Endothelial cell of umbilical vein (primary cell): ENCODE results near the gene TBX15. TPM values are rescaled to one million over a fixed set of nuclear protein-coding genes. Genes with fewer than 3 reads are reported as not detected.

ENCODE experiments used
- BruUV-seq: library from RNA; stranded (reverse); fragments of 400-500 nt; replicated peaks from 2 replicates; lab custom pipeline; 2021; lab: Mats Ljungman, UMichigan
- CTCF ChIA-PET: fragments of 300-600, 350-600 bp; sonication (Branson Sonifier 250); formaldehyde crosslinking; loops from one replicate; lab custom pipeline; 2021; ENCODE audit warnings: antibody characterized with exemption, inconsistent platforms; lab: Charles Lee
- POLR2A ChIA-PET: fragments of 300-600, 350-600 bp; sonication (Branson Sonifier 250); formaldehyde crosslinking; loops from one replicate; lab custom pipeline; 2021; ENCODE audit warnings: antibody characterized with exemption, inconsistent platforms; lab: Charles Lee
- DNase-seq: peaks from one replicate; pipeline ENCODE4 v3.0.0-alpha.2; 2011; ENCODE audit warnings: low read depth, low spot score
- FAIRE-seq: peaks from 2 replicates; lab custom pipeline; 2011; peaks lifted over from hg19 to GRCh38; lab: Jason Lieb, UNC
- H2AFZ ChIP-seq: 2 replicates; pipeline ENCODE4 v1.6.0; 2012; ENCODE audit warnings: low read depth, low read length, control low read depth, inconsistent platforms
- H3K27ac ChIP-seq: 2 replicates; pipeline ENCODE4 v1.5.1; 2011; ENCODE audit warnings: low read depth, mild to moderate bottlenecking, control low read depth, low read length, moderate library complexity; ENCODE audit not compliant: insufficient read depth
- H3K27me3 ChIP-seq, 2 experiments: 2 replicates each; pipeline versions ENCODE4 v1.6.0 to v1.6.1; 2011; ENCODE audit warnings: low read length in 2 of 2, mixed read lengths in 1 of 2; ENCODE audit not compliant: control insufficient read depth in 2 of 2, insufficient read depth in 2 of 2
- H3K36me3 ChIP-seq, 2 experiments: 2 replicates in 1 of 2; 3 replicates in 1 of 2; pipeline ENCODE4 v1.5.1; 2011; ENCODE audit warnings: low read length in 2 of 2, mild to moderate bottlenecking in 1 of 2, moderate library complexity in 1 of 2; ENCODE audit not compliant: control insufficient read depth in 2 of 2, insufficient read depth in 2 of 2; ENCODE audit errors: extremely low read depth in 1 of 2
- H3K4me1 ChIP-seq: 3 replicates; pipeline ENCODE4 v1.5.1; 2011; ENCODE audit warnings: mild to moderate bottlenecking, low read length; ENCODE audit not compliant: control insufficient read depth, insufficient read depth; ENCODE audit errors: extremely low read depth
- H3K4me2 ChIP-seq: 2 replicates; pipeline ENCODE4 v1.6.1; 2011; ENCODE audit warnings: low read length, control low read depth, mixed read lengths; ENCODE audit not compliant: insufficient read depth
- H3K4me3 ChIP-seq, 3 experiments: fragments of 200-600 bp in 1 of 3; sonication (generic), shearing (Covaris generic) in 1 of 3; replicated peaks in 1 of 3; 2 replicates each; pipeline ENCODE4 v1.5.1; 2011 to 2016; ENCODE audit warnings: control low read depth in 3 of 3, low read length in 3 of 3, mild to moderate bottlenecking in 2 of 3, inconsistent platforms in 1 of 3, low read depth in 1 of 3, moderate library complexity in 1 of 3; ENCODE audit not compliant: insufficient read depth in 1 of 3
- H3K79me2 ChIP-seq: 2 replicates; pipeline ENCODE4 v1.6.0; 2012; ENCODE audit warnings: low read length, inconsistent platforms; ENCODE audit not compliant: control insufficient read depth, insufficient read depth
- H3K9ac ChIP-seq: replicated peaks from 2 replicates; pipeline ENCODE3; 2011; ENCODE audit warnings: low read length, control low read depth; ENCODE audit not compliant: insufficient read depth; ENCODE audit errors: extremely low read depth
- H3K9me1 ChIP-seq: replicated peaks from 3 replicates; pipeline ENCODE4 v1.6.0; 2011; ENCODE audit warnings: mild to moderate bottlenecking, low read length; ENCODE audit not compliant: control insufficient read depth, insufficient read depth; ENCODE audit errors: extremely low read depth
- H3K9me3 ChIP-seq: replicated peaks from 2 replicates; pipeline ENCODE4 v1.5.1; 2012; ENCODE audit warnings: low read length, inconsistent platforms; ENCODE audit not compliant: control insufficient read depth, insufficient read depth
- H4K20me1 ChIP-seq: replicated peaks from 2 replicates; pipeline ENCODE3; 2011; ENCODE audit warnings: mild to moderate bottlenecking, low read length; ENCODE audit not compliant: control insufficient read depth, insufficient read depth; ENCODE audit errors: extremely low read depth
- CTCF ChIP-seq, 2 donors: IDR thresholded peaks; 1 replicate in 1 of 2; 2 replicates in 1 of 2; pipeline ENCODE4 v1.5.1; 2011; ENCODE audit warnings: low read length in 2 of 2, mild to moderate bottlenecking in 2 of 2, moderate library complexity in 2 of 2, control low read depth in 1 of 2, inconsistent platforms in 1 of 2, low read depth in 1 of 2; ENCODE audit not compliant: insufficient read depth in 1 of 2; ENCODE audit errors: extremely low read depth in 1 of 2
- EZH2 ChIP-seq: IDR thresholded peaks from 2 replicates; pipeline ENCODE4 v1.6.1; 2012; ENCODE audit warnings: borderline replicate concordance, low read depth, mild to moderate bottlenecking, moderate library complexity, low read length, inconsistent platforms; ENCODE audit not compliant: severe bottlenecking
- FOS ChIP-seq: IDR thresholded peaks from 2 replicates; pipeline ENCODE4 v1.6.1; 2011; ENCODE audit warnings: mild to moderate bottlenecking, low read length, moderate library complexity, borderline replicate concordance; ENCODE audit not compliant: insufficient read depth
- GATA2 ChIP-seq: IDR thresholded peaks from 2 replicates; pipeline ENCODE4 v1.7.0; 2011; ENCODE audit warnings: low read depth, mild to moderate bottlenecking, moderate library complexity, mixed read lengths, low read length; ENCODE audit not compliant: insufficient read length, insufficient read depth
- JUN ChIP-seq: IDR thresholded peaks from 2 replicates; pipeline ENCODE4 v1.6.1; 2011; ENCODE audit warnings: borderline replicate concordance, low read depth; ENCODE audit not compliant: insufficient read length, insufficient read depth
- MAX ChIP-seq: IDR thresholded peaks from 2 replicates; pipeline ENCODE4 v1.6.1; 2011; ENCODE audit not compliant: insufficient read depth, insufficient read length
- MYC ChIP-seq: IDR thresholded peaks from one replicate; pipeline ENCODE4 v1.6.1; 2011; ENCODE audit warnings: mild to moderate bottlenecking, low read depth, low read length
- POLR2A ChIP-seq: IDR thresholded peaks from 2 replicates; pipeline ENCODE4 v1.6.1; 2012; ENCODE audit warnings: low read depth, mild to moderate bottlenecking, control low read depth, low read length
- POLR2AphosphoS5 ChIP-seq: IDR thresholded peaks from 2 replicates; pipeline ENCODE4 v1.6.1; 2012; ENCODE audit warnings: low read depth, mild to moderate bottlenecking, control low read depth, low read length, moderate library complexity; ENCODE audit not compliant: insufficient read depth
- dilution Hi-C: fragments of 300-500 bp; cut with MboI; formaldehyde crosslinking; loops from one replicate; pipeline ENCODE4 v1.15.0; 2019; ENCODE audit warnings: low sequenced_read_pairs; ENCODE audit not compliant: extremely low pct_ligation_motif_present
- intact Hi-C: fragments of 100-400 bp; cut with micrococcal nuclease; formaldehyde crosslinking; loops from one replicate; pipeline ENCODE4 v1.10.0; 2022
- polyA plus RNA-seq, 4 experiments: library from polyadenylated mRNA; depleted of rRNA in 3 of 4; stranded (reverse) in 3 of 4; unstranded in 1 of 4; fragments of >200 nt; gene quantifications; 2 replicates each; pipeline versions ENCODE4 v1.2.1 to v1.2.3, GENCODE V29; 2011 to 2012; ENCODE audit warnings: missing spikeins in 1 of 4
- total RNA-seq: library from RNA; stranded (reverse); gene quantifications from 2 replicates; pipeline ENCODE4 v1.2.3, GENCODE V29; 2021

TBX15 gene
- total and polyA plus RNA-seq, 2 donors (not counting 3 experiments of a cell fraction or from before 2014, with no cell fraction given): 0.01 TPM; not detected in 1

- CTCF ChIA-PET: no interaction called here
- Histone ChIP-seq H3K4me3 (no peak overlapping the region), H3K27me3 (no peaks in the 10 kb centered on the region), H3K4me2 (no peak overlapping the region), H3K36me3 (no peaks in the 10 kb centered on the region), H4K20me1 (no peaks in the 10 kb centered on the region), H3K9ac (no peak overlapping the region), H3K79me2 (no peaks in the 10 kb centered on the region), H3K27ac (no peak overlapping the region), H2AFZ (no peak overlapping the region), H3K9me3 (no peaks in the 10 kb centered on the region), H3K9me1 (no peaks in the 10 kb centered on the region), H3K4me1 (no peaks in the 10 kb centered on the region)
- FAIRE-seq (no peak), DNase-seq (no peak)
- TF ChIP-seq POLR2AphosphoS5 (no peak), EZH2 (no peak), MYC (no peak), MAX (no peak), CTCF (IDR thresholded peaks at IDR 0.05; ENCODE audit: extremely low read depth in 1 of 2, insufficient read depth in 1 of 2, low read depth in 1 of 2, low read length in 2 of 2) (no peak), GATA2 (no peak), JUN (no peak), FOS (no peak), POLR2A (no peak)
- POLR2A ChIA-PET: no interaction called here
- intact Hi-C loops: no loop called here
- no TSS peak for BruUV-seq
- dilution Hi-C loops: no loop called here
These were observed 128.1 kb downstream of the TBX15 start for GRCh38 chr1:118859999-118860398.
